Left colon (tissue), 2 donors: ENCODE measurements around the gene SPTBN4. TPM values are rescaled to one million over a fixed set of nuclear protein-coding genes. Genes with fewer than 3 reads are reported as not detected.

Experiments used
- ATAC-seq: fragments of 200-7000 bp; cut with Tn5 transposase; one replicate; pipeline ENCODE4 v1.9.1; 2020; ENCODE audit warnings: mild to moderate bottlenecking, moderate library complexity
- DNase-seq, 2 donors: peaks; one replicate each; pipeline ENCODE4 v3.0.0-alpha.2; 2020
- intact Hi-C, 2 donors: fragments of 100-400 bp; cut with DNase I in 1 of 2; cut with micrococcal nuclease in 1 of 2; formaldehyde crosslinking; loops; one replicate each; pipeline versions ENCODE4 v1.11.2 to v1.14.0; 2022; cut with DNase I, micrococcal nuclease
- total RNA-seq, 2 donors: library from RNA; stranded (reverse); fragmentation: NEBNext Ultra II Directional; extraction: Animal tissue kit (Norgen Biotek cat#: 25700); gene quantifications; one replicate each; pipeline ENCODE4 v1.2.1, GENCODE V29; 2021
- donor health status: DM: no; HTN: no; CAD: no.
- donor health status: DM: yes; HTN: yes; CAD: no.

The SPTBN4 gene
- total RNA-seq, 2 donors from 2014 or later, result 0.15 to 1.2 TPM

DNA sequence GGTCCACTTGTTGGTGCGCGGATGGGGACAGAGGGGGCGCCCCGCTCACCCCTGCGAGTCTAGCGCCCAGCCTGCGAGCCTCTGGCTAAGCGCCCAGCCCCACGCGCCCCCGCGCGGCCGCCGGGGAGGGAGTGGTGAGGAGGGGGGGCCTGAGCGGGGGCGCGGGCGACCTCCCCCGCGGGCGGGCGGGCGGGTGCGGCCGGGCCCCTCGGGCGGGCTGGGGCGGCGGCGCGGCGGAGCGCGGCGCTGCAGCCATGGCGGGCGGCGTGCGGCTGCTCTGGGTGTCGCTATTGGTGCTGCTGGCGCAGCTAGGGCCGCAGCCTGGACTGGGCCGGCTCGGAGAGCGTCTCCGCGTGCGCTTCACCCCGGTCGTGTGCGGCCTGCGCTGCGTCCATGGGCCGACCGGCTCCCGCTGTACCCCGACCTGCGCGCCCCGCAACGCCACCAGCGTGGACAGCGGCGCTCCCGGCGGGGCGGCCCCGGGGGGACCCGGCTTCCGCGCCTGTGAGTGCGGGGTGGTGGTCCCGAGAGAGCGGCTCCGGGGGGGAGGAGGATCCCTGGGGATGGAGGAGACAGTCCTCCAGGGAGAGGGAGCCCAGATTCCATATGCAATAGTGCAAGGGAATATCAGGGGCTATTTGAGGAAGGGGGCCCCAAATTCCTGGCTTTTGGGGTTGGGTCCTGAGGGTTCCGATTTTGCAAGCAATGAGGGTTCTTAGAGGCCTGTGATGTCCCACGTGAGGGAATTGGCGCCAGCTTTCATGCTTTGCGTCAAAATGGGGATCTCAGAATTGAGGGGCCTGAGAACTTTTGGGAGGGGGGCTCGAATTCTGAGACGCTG is 134.6 kb downstream of the SPTBN4 start, which contains the start of gene LTBP4:
LTBP4 (plus strand) TSS at position 236 of the 841 bp plus-strand sequence; CDS start at position 255, 19 bp downstream.
- DNase-seq (peak in 1 of 2 donors; percentile 75), ATAC-seq (no peak)
- intact Hi-C loops, result no loop called here

DNA sequence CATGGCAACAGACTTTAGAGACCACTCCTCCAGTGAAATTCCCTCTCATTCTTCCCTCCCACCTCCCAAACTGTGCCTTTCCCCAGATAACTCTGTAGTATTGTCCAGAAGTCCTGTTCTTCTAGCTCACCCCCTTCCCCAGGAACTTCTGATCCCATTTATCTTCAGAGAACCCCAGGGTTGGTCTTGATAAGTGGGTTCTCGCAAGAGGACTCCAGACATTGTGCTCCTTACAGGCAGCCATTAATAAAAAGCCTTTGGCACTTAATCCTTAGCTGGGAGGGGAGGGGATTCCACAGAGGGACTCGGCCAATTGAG is 136.2 kb downstream of the SPTBN4 start:
- ATAC-seq, result no peak
- DNase-seq, result no peak
- intact Hi-C loops, result no loop called here

DNA sequence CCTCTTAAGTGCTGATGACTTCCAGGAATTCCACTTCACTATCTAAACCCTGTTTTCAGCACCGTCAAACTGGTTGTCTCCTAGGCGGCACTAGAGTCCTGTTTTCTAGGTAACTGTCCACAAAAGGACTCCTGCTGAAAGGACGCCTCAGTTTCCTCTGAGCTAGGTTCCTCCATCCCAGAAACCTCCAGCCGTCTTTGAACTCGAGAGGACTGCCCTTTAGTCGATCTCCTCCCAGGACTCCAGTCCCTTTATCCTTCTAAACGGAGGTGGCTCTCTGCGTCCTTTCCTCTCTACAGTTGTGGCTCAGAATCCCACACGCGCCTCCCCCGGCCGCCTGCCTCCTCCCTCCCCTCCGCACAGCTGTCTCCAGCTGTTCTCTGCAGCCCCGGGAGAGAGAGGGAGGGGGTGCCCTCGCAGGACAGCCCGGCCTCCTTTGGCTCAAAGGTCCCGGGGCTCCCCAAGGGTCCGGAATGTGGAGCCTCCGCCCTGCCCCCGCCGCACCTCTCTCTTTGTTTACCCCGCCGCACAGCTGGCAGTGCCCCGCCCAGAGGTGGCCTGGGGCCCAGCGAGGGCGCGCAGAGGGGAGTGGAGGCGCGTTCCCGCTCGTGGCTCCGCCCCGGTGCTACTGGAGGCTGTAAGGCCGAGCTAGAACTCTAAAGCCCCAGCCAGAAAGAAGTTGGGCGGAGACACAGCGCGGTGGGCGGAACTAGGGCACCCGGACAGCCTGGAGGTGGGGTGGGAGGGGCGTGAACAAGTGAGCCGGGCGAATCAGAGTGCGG is 136.8 kb downstream of the SPTBN4 start:
- intact Hi-C loops, result no loop called here
- ATAC-seq, result peak; percentile 61

DNA sequence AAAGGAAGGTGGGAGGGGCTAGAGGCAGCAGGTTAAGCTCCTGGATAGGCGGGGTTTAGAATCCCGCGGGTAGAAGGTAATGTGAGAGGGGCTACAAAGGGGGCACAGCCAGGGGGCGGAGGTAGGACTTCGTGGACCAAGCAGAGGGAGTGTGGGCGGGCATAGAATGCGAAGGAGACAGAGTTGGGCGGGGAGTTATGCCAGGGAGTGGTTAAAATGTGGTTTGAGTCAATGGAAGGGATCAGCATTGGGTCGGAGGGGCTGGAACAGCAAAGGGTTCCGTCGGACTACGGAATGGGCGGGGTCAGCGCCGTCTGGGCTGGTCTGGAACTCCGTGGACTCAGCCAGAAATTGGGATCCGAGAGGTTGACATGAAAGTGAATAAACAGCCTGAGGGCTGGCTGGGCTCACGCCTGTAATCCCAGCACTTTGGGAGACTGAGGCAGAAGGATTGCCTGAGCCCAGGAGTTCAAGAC is 137.4 kb downstream of the SPTBN4 start:
- DNase-seq (no peak), ATAC-seq (no peak)
- intact Hi-C loops, result no loop called here

More for the DNA sequence above, 136.8 kb downstream of the SPTBN4 start:
- DNase-seq, result peak; percentile 99 to 100

DNA sequence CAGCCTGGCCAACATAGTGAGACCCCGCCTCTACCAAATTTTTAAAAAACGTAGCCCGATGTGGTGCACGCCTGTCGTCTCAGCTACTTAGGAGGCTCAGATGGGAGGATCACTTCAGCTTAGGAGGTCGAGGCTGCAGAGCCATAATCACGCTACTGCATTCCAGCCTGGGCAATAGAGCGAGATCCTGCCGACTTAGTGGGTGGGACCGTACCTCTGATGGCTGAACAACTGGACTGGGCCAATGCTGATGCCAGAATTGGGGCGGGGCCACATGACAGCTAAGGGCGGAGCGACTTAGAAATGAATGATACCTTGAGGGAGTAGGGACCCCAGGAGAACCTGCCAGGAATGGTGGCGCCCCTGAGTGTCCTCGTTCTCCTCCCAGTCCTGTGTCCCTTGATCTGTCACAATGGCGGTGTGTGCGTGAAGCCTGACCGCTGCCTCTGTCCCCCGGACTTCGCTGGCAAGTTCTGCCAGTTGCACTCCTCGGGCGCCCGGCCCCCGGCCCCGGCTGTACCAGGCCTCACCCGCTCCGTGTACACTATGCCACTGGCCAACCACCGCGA is 137.9 kb downstream of the SPTBN4 start:
- DNase-seq, result peak; percentile 71 to 80
- ATAC-seq, result no peak
- intact Hi-C loops, result no loop called here

DNA sequence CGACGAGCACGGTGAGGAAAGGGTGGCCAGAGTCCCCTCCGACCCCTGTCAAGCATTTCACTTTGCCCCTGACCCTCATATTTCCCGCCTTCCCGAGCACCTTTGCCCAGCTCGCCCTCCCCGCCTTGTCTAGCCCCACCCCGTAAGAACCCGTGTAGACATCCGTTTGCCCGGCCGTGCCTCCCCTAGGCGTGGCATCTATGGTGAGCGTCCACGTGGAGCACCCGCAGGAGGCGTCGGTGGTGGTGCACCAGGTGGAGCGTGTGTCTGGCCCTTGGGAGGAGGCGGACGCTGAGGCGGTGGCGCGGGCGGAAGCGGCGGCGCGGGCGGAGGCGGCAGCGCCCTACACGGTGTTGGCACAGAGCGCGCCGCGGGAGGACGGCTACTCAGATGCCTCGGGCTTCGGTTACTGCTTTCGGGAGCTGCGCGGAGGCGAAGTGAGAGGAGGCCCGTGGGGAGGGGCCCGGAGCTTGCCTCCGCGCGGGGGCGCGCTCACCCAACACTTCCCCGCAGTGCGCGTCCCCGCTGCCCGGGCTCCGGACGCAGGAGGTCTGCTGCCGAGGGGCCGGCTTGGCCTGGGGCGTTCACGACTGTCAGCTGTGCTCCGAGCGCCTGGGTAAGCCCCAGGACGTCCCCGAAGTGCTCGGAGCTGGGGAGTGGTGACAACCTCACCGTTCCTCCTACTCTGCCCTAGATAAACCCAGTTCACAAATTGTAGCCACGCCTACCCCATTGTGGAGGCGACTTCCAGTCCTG is 138.6 kb downstream of the SPTBN4 start:
- ATAC-seq, result peak; percentile 57
- peak; percentile 92 to 97 for DNase-seq
- intact Hi-C loops, result no loop called here

DNA sequence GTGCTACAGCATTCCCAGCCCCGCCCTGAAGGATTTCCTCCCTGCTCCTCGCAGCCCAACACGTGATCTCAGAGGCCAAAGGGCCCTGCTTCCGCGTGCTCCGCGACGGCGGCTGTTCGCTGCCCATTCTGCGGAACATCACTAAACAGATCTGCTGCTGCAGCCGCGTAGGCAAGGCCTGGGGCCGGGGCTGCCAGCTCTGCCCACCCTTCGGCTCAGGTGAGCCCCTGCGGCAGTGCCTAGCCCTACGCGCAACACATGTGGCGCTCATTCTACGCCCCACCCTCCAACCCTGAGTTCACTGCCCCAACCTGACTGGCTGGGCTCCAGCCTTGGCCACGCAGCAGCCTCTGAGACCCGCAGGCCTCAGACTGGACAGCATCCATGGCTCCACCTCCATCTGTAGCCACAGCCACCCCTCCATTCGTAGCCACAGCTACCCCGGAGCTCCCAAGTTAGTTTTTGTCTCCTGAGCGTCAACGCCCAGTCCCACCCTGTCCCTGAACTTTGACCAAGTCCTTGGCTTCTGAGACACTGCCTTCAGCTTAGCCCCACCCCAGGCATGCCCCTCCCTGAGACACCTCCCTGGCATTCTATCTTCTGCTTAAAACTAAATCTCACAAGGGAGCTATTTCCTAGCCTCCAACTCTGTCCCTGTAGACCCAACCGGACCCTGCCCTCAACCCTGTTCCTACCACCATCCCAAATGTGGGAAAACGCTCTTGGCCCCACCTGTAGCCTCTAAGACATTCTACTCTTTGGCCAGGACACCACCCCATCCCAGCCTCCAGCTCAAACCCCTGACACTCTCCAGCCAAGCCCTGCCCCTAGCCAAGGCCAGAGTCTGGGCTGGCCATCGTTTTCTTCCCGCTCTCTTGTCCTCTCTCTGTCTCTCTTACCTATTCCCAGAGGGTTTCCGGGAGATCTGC is 140.8 kb downstream of the SPTBN4 start:
- intact Hi-C loops, result no loop called here
- peak; percentile 84 for DNase-seq

DNA sequence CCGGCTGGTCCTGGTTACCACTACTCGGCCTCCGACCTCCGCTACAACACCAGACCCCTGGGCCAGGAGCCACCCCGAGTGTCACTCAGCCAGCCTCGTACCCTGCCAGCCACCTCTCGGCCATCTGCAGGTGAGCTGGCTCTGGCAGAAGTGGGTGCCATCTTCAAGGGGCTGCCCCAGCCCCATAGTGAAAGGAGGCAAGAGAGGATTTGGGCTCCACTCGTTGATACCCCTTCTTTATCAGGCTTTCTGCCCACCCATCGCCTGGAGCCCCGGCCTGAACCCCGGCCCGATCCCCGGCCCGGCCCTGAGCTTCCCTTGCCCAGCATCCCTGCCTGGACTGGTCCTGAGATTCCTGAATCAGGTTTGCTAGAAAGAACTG is 141.4 kb downstream of the SPTBN4 start:
- DNase-seq (peak in 1 of 2 donors; percentile 25), ATAC-seq (no peak)
- intact Hi-C loops, result no loop called here

More for the DNA sequence above, 140.8 kb downstream of the SPTBN4 start:
- ATAC-seq, result peak; percentile 20

DNA sequence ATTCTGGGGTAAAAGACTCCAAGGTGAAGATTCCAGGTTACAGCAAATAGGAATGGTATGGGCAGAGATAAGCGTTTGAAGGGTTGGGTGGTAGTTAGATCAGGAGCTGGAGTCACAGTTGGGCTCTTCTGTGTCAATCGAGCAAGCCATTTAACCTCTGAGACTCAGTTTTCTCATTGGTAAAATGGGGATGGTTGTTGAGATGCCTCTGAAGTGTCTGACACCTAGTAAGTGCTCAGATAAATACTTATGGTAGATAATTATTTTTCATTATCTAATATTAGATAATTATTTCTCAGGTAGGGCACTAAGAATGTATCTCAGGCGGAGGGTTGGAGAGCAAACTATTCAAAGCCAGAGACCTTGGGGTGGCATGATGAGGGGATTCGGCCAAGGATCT is 142.2 kb downstream of the SPTBN4 start:
- intact Hi-C loops, result no loop called here
- DNase-seq (no peak), ATAC-seq (no peak)

DNA sequence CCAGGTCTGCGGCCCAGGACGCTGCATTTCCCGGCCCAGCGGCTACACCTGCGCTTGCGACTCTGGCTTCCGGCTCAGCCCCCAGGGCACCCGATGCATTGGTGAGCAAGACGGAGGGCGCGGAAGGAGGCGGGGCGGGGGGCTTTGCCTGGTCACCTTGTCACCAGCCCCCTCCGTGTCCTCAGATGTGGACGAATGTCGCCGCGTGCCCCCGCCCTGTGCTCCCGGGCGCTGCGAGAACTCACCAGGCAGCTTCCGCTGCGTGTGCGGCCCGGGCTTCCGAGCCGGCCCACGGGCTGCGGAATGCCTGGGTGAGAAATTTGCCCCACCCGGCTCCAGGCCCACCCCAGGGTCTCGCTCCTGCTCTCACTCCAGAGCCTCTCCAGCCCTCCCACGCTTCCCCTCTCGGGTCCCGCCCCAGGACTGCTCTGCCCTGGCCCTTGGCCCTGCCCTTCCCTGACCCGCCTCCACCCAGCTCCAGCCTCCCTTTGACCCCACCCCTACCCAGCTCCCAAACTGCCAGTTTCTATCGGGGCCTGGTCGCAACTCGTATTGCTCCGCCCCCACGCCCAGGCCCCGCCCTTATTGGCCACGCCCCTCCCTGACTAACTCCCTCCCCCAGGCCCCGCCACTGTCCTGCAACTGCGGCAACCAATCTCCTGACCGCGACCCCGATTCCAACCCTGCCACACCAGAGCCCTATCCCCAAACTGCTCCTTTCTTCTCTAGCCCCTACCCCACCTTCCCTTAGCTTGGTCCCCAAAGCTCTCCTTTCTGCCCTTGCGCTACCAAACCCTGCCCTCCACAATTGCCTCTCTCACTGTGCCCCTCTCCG is 143.0 kb downstream of the SPTBN4 start:
- ATAC-seq (peak; percentile 45), DNase-seq (peak; percentile 95 to 97)
- intact Hi-C loops, result no loop called here

DNA sequence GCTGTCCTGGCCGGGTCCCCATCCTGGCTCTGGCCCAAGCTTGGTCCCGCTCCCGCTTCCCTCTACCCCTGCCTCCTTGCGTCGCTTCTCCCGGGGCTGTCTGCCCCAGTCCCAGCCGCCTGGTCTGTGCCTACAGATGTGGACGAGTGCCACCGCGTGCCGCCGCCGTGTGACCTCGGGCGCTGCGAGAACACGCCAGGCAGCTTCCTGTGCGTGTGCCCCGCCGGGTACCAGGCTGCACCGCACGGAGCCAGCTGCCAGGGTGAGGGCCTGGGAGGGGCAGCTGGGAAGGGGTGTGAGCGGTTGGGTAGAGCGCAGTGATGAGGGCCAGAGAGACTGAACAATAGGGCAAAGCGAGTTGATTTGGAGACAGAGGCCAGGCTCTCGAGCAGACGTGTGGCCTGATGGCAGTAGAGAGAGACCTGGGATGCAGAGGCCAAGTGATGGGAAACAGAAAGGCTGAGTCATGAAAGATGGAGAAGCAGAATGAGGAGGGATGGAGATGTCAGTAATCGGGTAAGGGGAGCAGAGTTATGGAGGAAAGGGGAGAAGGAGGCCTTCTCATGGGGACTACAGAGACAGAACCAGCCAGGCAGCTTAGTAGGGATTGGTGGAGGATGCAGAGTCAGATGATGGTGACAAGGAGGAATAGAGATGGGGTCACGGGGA is 143.7 kb downstream of the SPTBN4 start:
- DNase-seq (peak; percentile 72 to 77), ATAC-seq (peak; percentile 9)
- intact Hi-C loops, result no loop called here

DNA sequence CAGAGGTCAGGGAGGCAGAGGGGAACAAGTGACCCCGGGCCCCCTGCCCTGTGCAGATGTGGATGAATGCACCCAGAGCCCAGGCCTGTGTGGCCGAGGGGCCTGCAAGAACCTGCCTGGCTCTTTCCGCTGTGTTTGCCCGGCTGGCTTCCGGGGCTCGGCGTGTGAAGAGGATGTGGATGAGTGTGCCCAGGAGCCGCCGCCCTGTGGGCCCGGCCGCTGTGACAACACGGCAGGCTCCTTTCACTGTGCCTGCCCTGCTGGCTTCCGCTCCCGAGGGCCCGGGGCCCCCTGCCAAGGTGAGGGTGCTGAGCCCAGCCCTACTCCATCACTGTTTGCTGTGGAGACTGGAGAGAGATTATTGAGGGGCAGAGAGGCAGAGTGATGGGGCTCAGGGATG is 144.3 kb downstream of the SPTBN4 start:
- DNase-seq (peak; percentile 64 to 68), ATAC-seq (peak; percentile 20)
- intact Hi-C loops, result no loop called here

DNA sequence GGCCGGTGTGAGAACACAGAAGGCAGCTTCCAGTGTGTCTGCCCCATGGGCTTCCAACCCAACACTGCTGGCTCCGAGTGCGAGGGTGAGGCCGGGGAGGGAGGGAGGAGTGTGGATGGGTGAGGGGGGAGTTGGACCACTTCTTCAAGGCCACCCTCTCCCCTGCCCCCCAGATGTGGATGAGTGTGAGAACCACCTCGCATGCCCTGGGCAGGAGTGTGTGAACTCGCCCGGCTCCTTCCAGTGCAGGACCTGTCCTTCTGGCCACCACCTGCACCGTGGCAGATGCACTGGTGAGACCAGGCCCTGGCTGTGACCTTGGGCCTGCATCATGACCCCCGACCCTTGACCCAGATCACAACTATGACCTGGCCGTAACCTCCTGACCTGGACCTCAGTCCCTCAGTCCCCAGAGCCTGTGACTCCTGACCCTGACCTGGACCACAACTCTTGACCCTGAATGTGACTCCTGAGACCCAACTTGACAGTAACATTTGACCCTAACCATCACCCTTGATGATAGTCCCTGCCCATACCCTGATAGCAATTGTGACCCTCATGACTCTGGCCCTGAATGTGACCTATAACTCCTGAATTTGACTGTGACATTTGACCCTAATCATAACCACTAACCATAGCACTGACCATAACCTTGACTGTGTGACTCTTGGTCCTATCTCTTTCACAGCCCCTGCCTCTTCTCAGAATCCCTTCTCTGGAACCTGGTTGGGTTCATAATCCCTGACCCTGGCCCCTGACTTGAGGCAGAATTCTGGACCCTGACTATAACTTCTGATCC is 145.3 kb downstream of the SPTBN4 start:
- ATAC-seq (no peak), DNase-seq (peak in 1 of 2 donors; percentile 30)
- intact Hi-C loops, result no loop called here

DNA sequence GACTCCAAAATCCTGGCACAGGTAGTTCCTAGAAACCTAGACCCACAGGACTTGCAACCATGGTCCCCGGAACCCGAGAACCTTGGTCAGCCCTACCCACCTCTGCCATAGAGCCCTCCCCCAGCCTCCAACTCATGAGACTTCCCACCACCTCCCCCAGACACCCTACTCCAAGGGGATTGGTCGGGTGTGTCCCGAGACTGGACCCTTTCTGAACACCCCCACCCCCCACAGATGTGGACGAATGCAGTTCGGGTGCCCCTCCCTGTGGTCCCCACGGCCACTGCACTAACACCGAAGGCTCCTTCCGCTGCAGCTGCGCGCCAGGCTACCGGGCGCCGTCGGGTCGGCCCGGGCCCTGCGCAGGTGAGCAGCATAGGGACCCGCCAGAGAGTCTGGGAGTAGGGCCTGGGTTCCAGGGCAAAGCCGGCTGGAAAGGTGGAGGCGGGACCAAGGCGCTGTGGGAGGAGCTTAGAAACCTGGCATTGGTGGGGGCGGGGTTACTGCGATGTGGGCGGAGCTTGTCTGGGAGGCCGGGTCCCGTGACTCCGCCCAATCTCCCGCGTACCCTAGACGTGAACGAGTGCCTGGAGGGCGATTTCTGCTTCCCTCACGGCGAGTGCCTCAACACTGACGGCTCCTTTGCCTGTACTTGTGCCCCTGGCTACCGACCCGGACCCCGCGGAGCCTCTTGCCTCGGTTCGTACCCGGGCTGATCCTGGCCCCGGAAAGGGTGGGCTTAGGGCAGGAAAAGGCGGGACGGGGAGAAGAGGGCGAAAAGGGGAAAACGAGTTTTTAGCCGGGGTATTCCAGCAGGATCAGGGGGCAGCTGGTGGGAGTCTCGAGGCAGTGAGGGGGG is 146.3 kb downstream of the SPTBN4 start:
- intact Hi-C loops, result no loop called here
- no peak for ATAC-seq
- DNase-seq, result peak; percentile 56 to 82
